K562 (cell line): ENCODE data around the gene MMS19. TPM values are rescaled to one million over a fixed set of nuclear protein-coding genes. Genes with fewer than 3 reads are reported as not detected.

Experiments
- ARID3A ChIP-seq: IDR thresholded peaks from 2 replicates; pipeline ENCODE4 v1.6.1; 2012; ENCODE audit warnings: low read depth, low read length, improper control_type of control experiment, borderline replicate concordance
- BMI1 ChIP-seq: fragments of 150-350 bp; IDR thresholded peaks from 2 replicates; pipeline ENCODE4 v1.6.1; 2014; ENCODE audit warnings: low read length
- EZH2 ChIP-seq: IDR thresholded peaks from 2 replicates; pipeline ENCODE4 v1.6.1; 2012; ENCODE audit warnings: low read depth, mild to moderate bottlenecking, inconsistent platforms, low read length, borderline replicate concordance
- HMG20B ChIP-seq: fragments of 250-450 bp; sonication (Bioruptor Pico); IDR thresholded peaks from 2 replicates; pipeline ENCODE4 v1.5.0; 2021; ENCODE audit warnings: mild to moderate bottlenecking
- HNRNPLL ChIP-seq: fragments of 200-400 bp; formaldehyde crosslinking; IDR thresholded peaks from 2 replicates; pipeline ENCODE4 v1.6.1; 2017; ENCODE audit warnings: low read length, low read depth, mild to moderate bottlenecking; ENCODE audit not compliant: poor library complexity, severe bottlenecking
- KAT7 ChIP-seq: sonication (generic); formaldehyde crosslinking; IDR thresholded peaks from 2 replicates; pipeline ENCODE4 v1.8.0; 2022; ENCODE audit warnings: missing genetic modification reagents, mild to moderate bottlenecking, borderline replicate concordance
- KDM5B ChIP-seq: fragments of 200-600 bp; sonication (generic); IDR thresholded peaks from 2 replicates; pipeline ENCODE4 v1.6.1; 2012; ENCODE audit warnings: low read depth, mild to moderate bottlenecking, moderate library complexity, low read length, control low read depth, inconsistent platforms; ENCODE audit not compliant: insufficient replicate concordance
- NCOA2 ChIP-seq, 2 experiments: fragments of 450-650 bp; IDR thresholded peaks; 2 replicates each; pipeline ENCODE4 v1.6.1; 2018; ENCODE audit warnings: mild to moderate bottlenecking in 2 of 2, moderate library complexity in 1 of 2; ENCODE audit not compliant: partially characterized antibody in 2 of 2
- NR2C2 ChIP-seq, 2 experiments: fragments of 200-800 bp in 1 of 2; sonication (Bioruptor generic) in 1 of 2; sonication (generic) in 1 of 2; formaldehyde crosslinking in 1 of 2; IDR thresholded peaks; 2 replicates each; pipeline versions ENCODE4 v1.6.1 to v1.8.0; 2016 to 2022; ENCODE audit warnings: mild to moderate bottlenecking in 1 of 2, missing compliant biosample characterization in 1 of 2, missing genetic modification characterization in 1 of 2, missing genetic modification reagents in 1 of 2
- PRPF4 ChIP-seq: fragments of 200-400 bp; formaldehyde crosslinking; IDR thresholded peaks from one replicate; pipeline ENCODE4 v1.6.1; 2017; ENCODE audit warnings: low read length, low read depth, mild to moderate bottlenecking; ENCODE audit not compliant: insufficient read depth, poor library complexity, severe bottlenecking
- RB1 ChIP-seq: fragments of 450-650 bp; IDR thresholded peaks from 2 replicates; pipeline ENCODE4 v1.6.1; 2017; ENCODE audit warnings: low read depth, mild to moderate bottlenecking
- RBFOX2 ChIP-seq: fragments of 200-400 bp; formaldehyde crosslinking; IDR thresholded peaks from 2 replicates; pipeline ENCODE4 v1.6.1; 2017; ENCODE audit warnings: low read depth, mild to moderate bottlenecking, low read length, moderate library complexity
- SMARCE1 ChIP-seq: fragments of 450-650 bp; IDR thresholded peaks from 2 replicates; pipeline ENCODE4 v1.7.1; 2016; ENCODE audit warnings: mild to moderate bottlenecking
- YY1 ChIP-seq, 3 experiments: IDR thresholded peaks; 2 replicates each; pipeline ENCODE4 v1.6.1; 2011; ENCODE audit warnings: low read length in 2 of 3, mild to moderate bottlenecking in 2 of 3, moderate library complexity in 2 of 3, borderline replicate concordance in 1 of 3, control low read depth in 1 of 3, low read depth in 1 of 3; ENCODE audit not compliant: insufficient read depth in 3 of 3, insufficient replicate concordance in 2 of 3, control insufficient read depth in 1 of 3, insufficient read length in 1 of 3; ENCODE audit errors: extremely low read depth in 1 of 3
- ZBTB43 ChIP-seq: sonication (generic); formaldehyde crosslinking; IDR thresholded peaks from 2 replicates; pipeline ENCODE4 v1.8.0; 2023; ENCODE audit warnings: mild to moderate bottlenecking, missing genetic modification reagents
- ZNF445 ChIP-seq: fragments of 250-450 bp; sonication (Bioruptor Pico); IDR thresholded peaks from 2 replicates; pipeline ENCODE4 v1.4.0; 2020; ENCODE audit warnings: low read depth, mild to moderate bottlenecking, moderate library complexity
- ZSCAN29 ChIP-seq: fragments of 450-650 bp; IDR thresholded peaks from 2 replicates; pipeline ENCODE4 v1.6.1; 2017
- polyA plus RNA-seq, 8 experiments: library from polyadenylated mRNA; depleted of rRNA in 4 of 8; stranded (reverse) in 5 of 8; unstranded in 3 of 8; fragments of >200 nt; fragmentation: Nextera tagmentation in 2 of 8; fragmentation: Illumina TruSeq in 1 of 8; extraction: Ambion mirVana in 2 of 8; extraction: Trizol in 1 of 8; gene quantifications; 2 replicates each; pipeline versions ENCODE4 v1.2.1 to v1.2.3, GENCODE V29; 2011 to 2014; ENCODE audit warnings: inconsistent platforms in 1 of 8, missing spikeins in 1 of 8
- total RNA-seq, 7 experiments: library from RNA; depleted of rRNA in 6 of 7; stranded (reverse); fragments of >200 nt in 6 of 7; fragmentation: Illumina TruSeq in 2 of 7; extraction: Trizol in 2 of 7; gene quantifications; 2 replicates each; pipeline versions ENCODE4 v1.2.1 to v1.2.3, GENCODE V29; 2011 to 2021; ENCODE audit warnings: low replicate concordance in 1 of 7
- TF ChIP-seq, protein P1 (sequence below): fragments of 450-650 bp; IDR thresholded peaks from 2 replicates; pipeline ENCODE4 v1.6.1; 2016; ENCODE audit warnings: antibody characterized with exemption
- TF ChIP-seq, protein P2 (sequence below): fragments of 450-650 bp; IDR thresholded peaks from 2 replicates; pipeline ENCODE4 v1.6.1; 2016; ENCODE audit warnings: mild to moderate bottlenecking

MMS19 gene
- total and polyA plus RNA-seq, 9 of the 15 experiments (the other 6 are each of a cell fraction or from before 2014, with no cell fraction given): 40.1 to 110 (median 62.9) TPM

GRCh38 chr10:97425964-97426775 is 72.1 kb downstream of the MMS19 start, which contains the start of gene PGAM1 (continued):
- TF ChIP-seq, protein P1, sequence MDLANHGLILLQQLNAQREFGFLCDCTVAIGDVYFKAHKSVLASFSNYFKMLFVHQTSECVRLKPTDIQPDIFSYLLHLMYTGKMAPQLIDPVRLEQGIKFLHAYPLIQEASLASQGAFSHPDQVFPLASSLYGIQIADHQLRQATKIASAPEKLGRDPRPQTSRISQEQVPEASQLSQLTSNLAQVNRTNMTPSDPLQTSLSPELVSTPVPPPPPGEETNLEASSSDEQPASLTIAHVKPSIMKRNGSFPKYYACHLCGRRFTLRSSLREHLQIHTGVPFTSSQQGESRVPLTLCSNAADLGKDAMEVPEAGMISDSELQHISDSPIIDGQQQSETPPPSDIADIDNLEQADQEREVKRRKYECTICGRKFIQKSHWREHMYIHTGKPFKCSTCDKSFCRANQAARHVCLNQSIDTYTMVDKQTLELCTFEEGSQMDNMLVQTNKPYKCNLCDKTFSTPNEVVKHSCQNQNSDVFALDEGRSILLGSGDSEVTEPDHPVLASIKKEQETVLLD: peak; percentile 97
- TF ChIP-seq ARID3A (no peak), NR2C2 (CRISPR knock-in tag; IDR thresholded peaks at IDR 0.05) (peak; percentile 97), NR2C2 (tag; IDR thresholded peaks at IDR 0.05) (peak; percentile 99), BMI1 (no peak), EZH2 (no peak), NCOA2 (IDR thresholded peaks at IDR 0.05; ENCODE audit: partially characterized antibody in 2 of 2) (no peak), YY1 (IDR thresholded peaks at IDR 0.05; ENCODE audit: borderline replicate concordance in 1 of 3, control insufficient read depth in 1 of 3, extremely low read depth in 1 of 3, insufficient read depth in 3 of 3, insufficient read length in 1 of 3, insufficient replicate concordance in 2 of 3, low read depth in 1 of 3, low read length in 2 of 3) (peak in 2 of 3 experiments; percentile 55 to 59), RBFOX2 (peak; percentile 89), RB1 (peak; percentile 62; the same call in 1 of the 2 replicates), PRPF4 (no peak), KAT7 (no peak), SMARCE1 (no peak), ZSCAN29 (no peak), ZNF445 (CRISPR knock-in tag) (no peak), KDM5B (peak; percentile 57), ZBTB43 (CRISPR knock-in tag) (no peak), HNRNPLL (peak; percentile 75), HMG20B (no peak)
- TF ChIP-seq, protein P2, sequence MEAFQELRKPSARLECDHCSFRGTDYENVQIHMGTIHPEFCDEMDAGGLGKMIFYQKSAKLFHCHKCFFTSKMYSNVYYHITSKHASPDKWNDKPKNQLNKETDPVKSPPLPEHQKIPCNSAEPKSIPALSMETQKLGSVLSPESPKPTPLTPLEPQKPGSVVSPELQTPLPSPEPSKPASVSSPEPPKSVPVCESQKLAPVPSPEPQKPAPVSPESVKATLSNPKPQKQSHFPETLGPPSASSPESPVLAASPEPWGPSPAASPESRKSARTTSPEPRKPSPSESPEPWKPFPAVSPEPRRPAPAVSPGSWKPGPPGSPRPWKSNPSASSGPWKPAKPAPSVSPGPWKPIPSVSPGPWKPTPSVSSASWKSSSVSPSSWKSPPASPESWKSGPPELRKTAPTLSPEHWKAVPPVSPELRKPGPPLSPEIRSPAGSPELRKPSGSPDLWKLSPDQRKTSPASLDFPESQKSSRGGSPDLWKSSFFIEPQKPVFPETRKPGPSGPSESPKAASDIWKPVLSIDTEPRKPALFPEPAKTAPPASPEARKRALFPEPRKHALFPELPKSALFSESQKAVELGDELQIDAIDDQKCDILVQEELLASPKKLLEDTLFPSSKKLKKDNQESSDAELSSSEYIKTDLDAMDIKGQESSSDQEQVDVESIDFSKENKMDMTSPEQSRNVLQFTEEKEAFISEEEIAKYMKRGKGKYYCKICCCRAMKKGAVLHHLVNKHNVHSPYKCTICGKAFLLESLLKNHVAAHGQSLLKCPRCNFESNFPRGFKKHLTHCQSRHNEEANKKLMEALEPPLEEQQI: no peak
